GM19452 (cell line): ENCODE data around the gene TAF3.
A peak's percentile ranks its signal among the peaks of the same experiment; 100 is the strongest.

Experiments
- ATAC-seq: cut with Tn5 transposase; IDR thresholded peaks from one replicate; pipeline ENCODE4 v1.9.1; 2021; ENCODE audit not compliant: unreplicated experiment

TAF3 gene

GRCh38 chr10:7932301-7933036 is 114.2 kb downstream of the TAF3 start:
- no peak for ATAC-seq

- ATAC-seq = no peak
These were observed 115.0 kb downstream of the TAF3 start for GRCh38 chr10:7933262-7933661.

GRCh38 chr10:7933757-7934156 is 115.5 kb downstream of the TAF3 start:
- no peak for ATAC-seq

GRCh38 chr10:7937315-7937945 is 119.1 kb downstream of the TAF3 start:
- ATAC-seq = no peak

- no peak for ATAC-seq
These were observed 123.3 kb downstream of the TAF3 start for GRCh38 chr10:7941576-7941975.

- ATAC-seq = no peak
These were observed 124.0 kb downstream of the TAF3 start for GRCh38 chr10:7942316-7942715.

- no peak for ATAC-seq
These were observed 124.6 kb downstream of the TAF3 start for GRCh38 chr10:7942859-7943258.

GRCh38 chr10:7944215-7944480 is 125.8 kb downstream of the TAF3 start:
- ATAC-seq = no peak

GRCh38 chr10:7944537-7944936 is 126.2 kb downstream of the TAF3 start:
- no peak for ATAC-seq

- ATAC-seq = no peak
These were observed 126.7 kb downstream of the TAF3 start for GRCh38 chr10:7945034-7945433.

GRCh38 chr10:7945469-7946187 is 127.3 kb downstream of the TAF3 start:
- no peak for ATAC-seq

GRCh38 chr10:7948371-7949000 is 130.2 kb downstream of the TAF3 start:
- ATAC-seq = no peak

- no peak for ATAC-seq
These were observed 132.9 kb downstream of the TAF3 start for GRCh38 chr10:7950981-7951847.

- no peak for ATAC-seq
These were observed 134.0 kb downstream of the TAF3 start for GRCh38 chr10:7952266-7952665.

GRCh38 chr10:7953447-7953846 is 135.1 kb downstream of the TAF3 start:
- no peak for ATAC-seq

- no peak for ATAC-seq
These were observed 137.1 kb downstream of the TAF3 start for GRCh38 chr10:7955446-7955845.

GRCh38 chr10:7956508-7956907 is 138.2 kb downstream of the TAF3 start:
- ATAC-seq = peak; percentile 96

GRCh38 chr10:7957591-7957990 is 139.3 kb downstream of the TAF3 start:
- ATAC-seq = no peak

- ATAC-seq = no peak
These were observed 140.1 kb downstream of the TAF3 start for GRCh38 chr10:7958442-7958841.

- no peak for ATAC-seq
These were observed 141.8 kb downstream of the TAF3 start for GRCh38 chr10:7960108-7960507.

GRCh38 chr10:7962592-7962991 is 144.3 kb downstream of the TAF3 start:
- ATAC-seq = no peak
